PC-9 (cell line): Measurements from ENCODE around the gene CCNF. TPM values are rescaled to one million over a fixed set of nuclear protein-coding genes. Genes with fewer than 3 reads are reported as not detected.

Experiments
- BruUV-seq: library from RNA; stranded (reverse); fragments of 400-500 nt; replicated peaks from 2 replicates; lab custom pipeline; 2021; lab: Mats Ljungman, UMichigan
- CTCF ChIA-PET: fragments of 300-600 bp; sonication (Branson Sonifier 250); formaldehyde crosslinking; loops from one replicate; lab custom pipeline; 2022; ENCODE audit warnings: antibody characterized with exemption; lab: Charles Lee
- POLR2A ChIA-PET: fragments of 300-600 bp; sonication (Branson Sonifier 250); formaldehyde crosslinking; loops from one replicate; lab custom pipeline; 2022; ENCODE audit warnings: antibody characterized with exemption; ENCODE audit not compliant: unreplicated experiment; lab: Charles Lee
- DNase-seq, 2 experiments: peaks; one replicate each; pipeline versions ENCODE4 v3.0.0 to v3.0.0-alpha.2; 2015 to 2022; ENCODE audit warnings: mixed read lengths in 1 of 2
- H2AFZ ChIP-seq: fragments of 200-600 bp; sonication (generic); 2 replicates; pipeline ENCODE4 v1.8.1; 2017; ENCODE audit warnings: antibody characterized with exemption
- H3F3A ChIP-seq: fragments of 200-600 bp; sonication (generic); 2 replicates; pipeline ENCODE4 v1.8.1; 2017; ENCODE audit warnings: antibody characterized with exemption, mild to moderate bottlenecking, low read depth; ENCODE audit not compliant: insufficient read depth
- H3K27ac ChIP-seq: fragments of 200-600 bp; sonication (generic); 2 replicates; pipeline ENCODE4 v1.6.1; 2016; ENCODE audit warnings: mixed run types
- H3K27me3 ChIP-seq: fragments of 200-600 bp; sonication (generic); 2 replicates; pipeline ENCODE4 v1.6.1; 2016; ENCODE audit warnings: low read depth, mixed run types; ENCODE audit not compliant: insufficient read depth
- H3K36me3 ChIP-seq: fragments of 200-600 bp; sonication (generic); 2 replicates; pipeline ENCODE4 v1.6.1; 2016; ENCODE audit warnings: low read depth, mixed run types
- H3K4me1 ChIP-seq: fragments of 200-600 bp; sonication (generic); replicated peaks from 2 replicates; pipeline ENCODE4 v1.6.1; 2016; ENCODE audit warnings: mixed run types; ENCODE audit not compliant: insufficient read depth
- H3K4me2 ChIP-seq: fragments of 200-600 bp; sonication (generic); 2 replicates; pipeline ENCODE4 v1.6.1; 2017; ENCODE audit warnings: mixed run types
- H3K4me3 ChIP-seq: fragments of 200-600 bp; sonication (generic); 2 replicates; pipeline ENCODE4 v1.6.1; 2016; ENCODE audit warnings: mixed run types
- H3K79me2 ChIP-seq: fragments of 200-600 bp; sonication (generic); 2 replicates; pipeline ENCODE4 v1.6.1; 2017; ENCODE audit warnings: low read depth, mixed run types
- H3K9me2 ChIP-seq: fragments of 200-600 bp; sonication (generic); 2 replicates; pipeline ENCODE4 v1.8.1; 2017; ENCODE audit warnings: mild to moderate bottlenecking; ENCODE audit not compliant: insufficient read depth
- H3K9me3 ChIP-seq: fragments of 200-600 bp; sonication (generic); 2 replicates; pipeline ENCODE4 v1.8.1; 2016; ENCODE audit warnings: low read depth; ENCODE audit not compliant: insufficient read depth
- H4K20me1 ChIP-seq: fragments of 200-600 bp; sonication (generic); 2 replicates; pipeline ENCODE4 v1.8.1; 2017; ENCODE audit not compliant: insufficient read depth
- EZH2 ChIP-seq: fragments of 200-600 bp; sonication (generic); IDR thresholded peaks from 2 replicates; pipeline ENCODE4 v1.8.0; 2017; ENCODE audit warnings: antibody characterized with exemption, low read depth
- intact Hi-C: fragments of 100-400 bp; cut with micrococcal nuclease; formaldehyde crosslinking; loops from one replicate; pipeline ENCODE4 v1.10.0; 2022; ENCODE audit not compliant: unreplicated experiment
- total RNA-seq: library from RNA; stranded (reverse); gene quantifications from 2 replicates; pipeline ENCODE4 v1.2.3, GENCODE V29; 2021
- TF ChIP-seq, protein P1 (sequence below): fragments of 200-600 bp; sonication (generic); conservative IDR thresholded peaks from 2 replicates; pipeline ENCODE4 v1.6.1; 2017; ENCODE audit warnings: mixed run types, antibody characterized with exemption, mild to moderate bottlenecking, moderate library complexity

The CCNF gene
- total RNA-seq, 1 experiment from 2014 or later = 69.0 TPM

DNA sequence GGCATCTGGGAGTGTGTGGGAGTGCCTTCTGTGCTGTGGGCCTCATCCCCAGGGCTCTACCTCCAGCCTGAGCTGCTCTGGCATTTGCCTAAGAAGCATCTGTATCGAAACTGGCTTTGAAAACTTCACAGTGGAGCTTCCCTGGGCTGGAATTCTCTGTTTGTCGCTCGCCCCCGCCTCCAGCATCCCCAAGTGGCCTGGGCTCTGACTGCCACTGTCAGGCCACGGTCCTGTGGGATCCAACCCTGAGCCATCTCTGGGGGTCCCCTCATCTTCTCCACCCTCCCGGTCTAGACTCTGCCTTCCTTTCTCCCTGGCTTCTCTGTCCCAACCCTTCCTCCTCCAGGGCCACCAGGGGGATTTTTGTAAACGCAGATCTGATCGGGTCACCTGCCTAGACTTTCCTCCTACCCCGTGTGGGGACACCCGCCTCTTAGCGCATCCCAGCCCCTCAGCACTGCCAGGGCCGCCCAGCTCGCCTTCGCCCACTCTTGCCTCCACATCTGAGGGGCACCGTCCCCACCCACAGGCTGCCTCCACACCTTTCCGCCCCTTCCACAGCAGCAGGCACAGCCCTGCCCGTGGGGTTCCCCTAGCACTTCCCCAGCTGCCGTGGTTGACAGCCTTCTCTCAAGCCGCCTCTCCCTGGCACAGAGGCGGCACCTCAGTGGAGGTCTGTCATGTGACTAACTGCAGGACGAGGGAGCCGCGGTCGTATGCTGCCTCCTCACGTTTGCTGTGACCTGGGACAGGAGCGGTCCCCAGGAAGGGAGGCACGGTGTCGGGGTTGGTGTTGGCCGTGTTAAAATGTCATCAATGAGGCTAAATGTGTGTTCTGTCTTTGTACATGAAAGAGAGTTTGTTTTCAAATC lies 57.6 kb downstream of the CCNF start:
- Histone ChIP-seq H3K27ac (no peak overlapping the region), H3K4me2 (no peak overlapping the region), H3K36me3 (no peaks in the 10 kb centered on the region), H3K27me3 (no peaks in the 10 kb centered on the region), H3K9me2 (no peaks in the 10 kb centered on the region), H4K20me1 (no peaks in the 10 kb centered on the region), H3K4me1 (no peaks in the 10 kb centered on the region), H2AFZ (no peak overlapping the region), H3K79me2 (no peaks in the 10 kb centered on the region; the same call in 1 of the 2 replicates), H3F3A (no peaks in the 10 kb centered on the region), H3K4me3 (no peak overlapping the region), H3K9me3 (no peaks in the 10 kb centered on the region)
- DNase-seq = no peak
- POLR2A ChIA-PET = no interaction called here
- intact Hi-C loops = no loop called here
- CTCF ChIA-PET = no interaction called here
- BruUV-seq = no TSS peak
- TF ChIP-seq EZH2 = no peak
- TF ChIP-seq, protein P1, sequence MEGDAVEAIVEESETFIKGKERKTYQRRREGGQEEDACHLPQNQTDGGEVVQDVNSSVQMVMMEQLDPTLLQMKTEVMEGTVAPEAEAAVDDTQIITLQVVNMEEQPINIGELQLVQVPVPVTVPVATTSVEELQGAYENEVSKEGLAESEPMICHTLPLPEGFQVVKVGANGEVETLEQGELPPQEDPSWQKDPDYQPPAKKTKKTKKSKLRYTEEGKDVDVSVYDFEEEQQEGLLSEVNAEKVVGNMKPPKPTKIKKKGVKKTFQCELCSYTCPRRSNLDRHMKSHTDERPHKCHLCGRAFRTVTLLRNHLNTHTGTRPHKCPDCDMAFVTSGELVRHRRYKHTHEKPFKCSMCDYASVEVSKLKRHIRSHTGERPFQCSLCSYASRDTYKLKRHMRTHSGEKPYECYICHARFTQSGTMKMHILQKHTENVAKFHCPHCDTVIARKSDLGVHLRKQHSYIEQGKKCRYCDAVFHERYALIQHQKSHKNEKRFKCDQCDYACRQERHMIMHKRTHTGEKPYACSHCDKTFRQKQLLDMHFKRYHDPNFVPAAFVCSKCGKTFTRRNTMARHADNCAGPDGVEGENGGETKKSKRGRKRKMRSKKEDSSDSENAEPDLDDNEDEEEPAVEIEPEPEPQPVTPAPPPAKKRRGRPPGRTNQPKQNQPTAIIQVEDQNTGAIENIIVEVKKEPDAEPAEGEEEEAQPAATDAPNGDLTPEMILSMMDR = no peak

DNA sequence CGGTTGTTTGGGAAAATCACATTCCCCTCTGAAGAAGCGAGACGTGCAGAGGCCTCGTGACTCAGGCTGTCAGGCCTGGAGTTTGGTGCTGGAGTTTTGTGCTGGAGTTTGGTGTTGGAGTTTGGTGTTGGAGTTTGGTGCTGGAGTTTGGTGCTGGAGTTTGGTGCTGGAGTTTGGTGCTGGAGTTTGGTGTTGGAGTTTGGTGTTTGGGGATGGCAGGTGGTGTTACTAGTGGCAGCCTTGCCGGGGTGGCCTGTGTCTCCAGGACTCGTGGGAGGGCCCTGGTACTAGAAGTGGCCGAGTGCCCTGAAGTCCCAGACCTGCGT lies 58.2 kb downstream of the CCNF start:
- POLR2A ChIA-PET = no interaction called here
- Histone ChIP-seq H3K27ac (no peak overlapping the region), H3F3A (no peaks in the 10 kb centered on the region), H3K36me3 (no peaks in the 10 kb centered on the region), H3K79me2 (no peaks in the 10 kb centered on the region; the same call in 1 of the 2 replicates), H3K27me3 (no peaks in the 10 kb centered on the region), H3K4me3 (no peak overlapping the region), H3K4me1 (no peaks in the 10 kb centered on the region), H4K20me1 (no peaks in the 10 kb centered on the region), H2AFZ (no peak overlapping the region), H3K9me3 (no peaks in the 10 kb centered on the region), H3K9me2 (no peaks in the 10 kb centered on the region), H3K4me2 (no peak overlapping the region)
- intact Hi-C loops = no loop called here
- CTCF ChIA-PET = no interaction called here
- BruUV-seq = no TSS peak
- TF ChIP-seq, protein P1 = no peak
- no peak for TF ChIP-seq EZH2
- no peak for DNase-seq

DNA sequence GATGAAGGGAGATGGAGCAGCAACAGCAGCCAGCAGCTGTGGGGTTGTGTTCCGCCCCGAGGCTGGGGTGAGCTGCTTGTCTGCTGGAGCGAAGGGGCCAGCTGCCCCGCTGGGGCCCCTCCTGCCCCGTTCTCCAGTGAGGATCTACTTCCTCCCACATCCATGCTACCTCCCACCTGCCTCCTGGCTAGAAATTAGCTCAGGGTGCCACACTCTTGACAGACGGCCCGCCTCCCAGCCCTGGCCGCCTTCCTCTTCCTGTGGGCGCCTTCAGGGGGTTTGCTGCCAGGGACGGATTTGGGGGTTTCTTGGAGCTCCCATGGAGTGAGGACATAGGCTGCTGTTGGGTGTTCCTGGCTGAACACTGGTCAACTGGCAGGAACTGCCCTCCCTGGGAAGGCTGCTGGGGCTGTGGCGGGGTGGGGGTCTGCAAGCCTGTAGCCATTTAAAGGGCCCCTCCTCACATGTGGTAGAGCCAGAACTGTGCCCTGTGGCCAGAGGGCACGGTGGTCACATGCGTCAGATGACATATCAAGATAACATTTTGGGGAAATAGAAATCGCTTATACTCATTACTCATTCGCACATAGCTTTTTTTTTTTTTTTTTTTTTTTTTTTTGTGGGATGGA lies 58.8 kb downstream of the CCNF start:
- Histone ChIP-seq H3F3A (no peaks in the 10 kb centered on the region), H3K4me2 (no peak overlapping the region), H3K4me3 (no peak overlapping the region), H3K27me3 (no peaks in the 10 kb centered on the region), H3K79me2 (no peaks in the 10 kb centered on the region; the same call in 1 of the 2 replicates), H2AFZ (no peak overlapping the region), H3K36me3 (no peaks in the 10 kb centered on the region), H3K9me2 (no peaks in the 10 kb centered on the region), H3K27ac (no peak overlapping the region), H3K4me1 (no peaks in the 10 kb centered on the region), H3K9me3 (no peaks in the 10 kb centered on the region), H4K20me1 (no peaks in the 10 kb centered on the region)
- POLR2A ChIA-PET = no interaction called here
- CTCF ChIA-PET = no interaction called here
- intact Hi-C loops = no loop called here
- no peak for TF ChIP-seq EZH2
- TF ChIP-seq, protein P1 = no peak
- DNase-seq = no peak
- BruUV-seq = no TSS peak
